ENCODE measurements around the gene DHRS1. TPM values are rescaled to one million over a fixed set of nuclear protein-coding genes. Genes with fewer than 3 reads are reported as not detected.
"Not testable (repeated sequence)": the region's sequence is repeated elsewhere in the genome, so short reads cannot be mapped to it uniquely, and the experiment has no call there.

DHRS1 gene
- total RNA-seq, 1 donor from 2014 or later, result 4.1 TPM

GRCh38 chr14:24327914-24328313, 28.3 kb upstream of the DHRS1 start:
- DNase-seq, result not testable (repeated sequence)

GRCh38 chr14:24327303-24327702, 27.7 kb upstream of the DHRS1 start:
- DNase-seq, result no peak

- no peak for DNase-seq
Measured at GRCh38 chr14:24325963-24326362, 26.4 kb upstream of the DHRS1 start.

GRCh38 chr14:24325041-24325530, 25.5 kb upstream of the DHRS1 start:
- DNase-seq, result no peak

GRCh38 chr14:24324024-24324423, 24.4 kb upstream of the DHRS1 start:
- no peak for DNase-seq

- DNase-seq, result no peak
Measured at GRCh38 chr14:24323341-24323740, 23.8 kb upstream of the DHRS1 start.

- no peak for DNase-seq
Measured at GRCh38 chr14:24322672-24323071, 23.1 kb upstream of the DHRS1 start.

- no peak for DNase-seq
Measured at GRCh38 chr14:24321212-24321975, 21.8 kb upstream of the DHRS1 start.

- DNase-seq, result no peak
Measured at GRCh38 chr14:24317141-24317928, 17.8 kb upstream of the DHRS1 start.

GRCh38 chr14:24316597-24316950, 17.0 kb upstream of the DHRS1 start:
- no peak for DNase-seq

- DNase-seq, result no peak
Measured at GRCh38 chr14:24315807-24316596, 16.4 kb upstream of the DHRS1 start.

GRCh38 chr14:24315243-24315806, 15.7 kb upstream of the DHRS1 start:
- no peak for DNase-seq

- DNase-seq, result no peak
Measured at GRCh38 chr14:24314377-24315193, 15.0 kb upstream of the DHRS1 start.

GRCh38 chr14:24313913-24314312, 14.3 kb upstream of the DHRS1 start:
- DNase-seq, result no peak

GRCh38 chr14:24312736-24313507, 13.3 kb upstream of the DHRS1 start:
- DNase-seq, result no peak

- DNase-seq, result no peak
Measured at GRCh38 chr14:24311837-24312615, 12.4 kb upstream of the DHRS1 start.

- peak; percentile 34 for DNase-seq
Measured at GRCh38 chr14:24310646-24311604, 11.3 kb upstream of the DHRS1 start, which contains the start of gene LTB4R. LTB4R (plus strand) TSS chr14:24311502; CDS start chr14:24315652, 4,150 bp downstream.

- DNase-seq, result no peak
Measured at GRCh38 chr14:24310265-24310645, 10.7 kb upstream of the DHRS1 start.
